ENCODE measurements around the gene ZNF37A. TPM values are rescaled to one million over a fixed set of nuclear protein-coding genes. Genes with fewer than 3 reads are reported as not detected.

Gene ZNF37A
- total RNA-seq (10 to 100 TPM; 17.9 to 26.8 (median 21.6) TPM), polyA plus RNA-seq (10 to 100 TPM in 1 of 2 donors, 1 to 10 TPM in 1; 7.5 to 12.9 TPM)
- long read RNA-seq, donor 1, full-length matches to known transcripts = 2 of 52 reads
- long read RNA-seq, donor 1, partial matches to known transcripts = 13 of 52 reads
- long read RNA-seq, donor 1, other reads (novel, unspliced or antisense) = 37 of 52 reads
- long read RNA-seq, donor 2, full-length matches to known transcripts = 3 of 3 reads
- long read RNA-seq, donor 2, partial matches to known transcripts = 0 of 3 reads
- long read RNA-seq, donor 2, other reads (novel, unspliced or antisense) = 0 of 3 reads
- long read RNA-seq, donor 3, full-length matches to known transcripts = 1 of 25 reads
- long read RNA-seq, donor 3, partial matches to known transcripts = 6 of 25 reads
- long read RNA-seq, donor 3, other reads (novel, unspliced or antisense) = 18 of 25 reads

DNA sequence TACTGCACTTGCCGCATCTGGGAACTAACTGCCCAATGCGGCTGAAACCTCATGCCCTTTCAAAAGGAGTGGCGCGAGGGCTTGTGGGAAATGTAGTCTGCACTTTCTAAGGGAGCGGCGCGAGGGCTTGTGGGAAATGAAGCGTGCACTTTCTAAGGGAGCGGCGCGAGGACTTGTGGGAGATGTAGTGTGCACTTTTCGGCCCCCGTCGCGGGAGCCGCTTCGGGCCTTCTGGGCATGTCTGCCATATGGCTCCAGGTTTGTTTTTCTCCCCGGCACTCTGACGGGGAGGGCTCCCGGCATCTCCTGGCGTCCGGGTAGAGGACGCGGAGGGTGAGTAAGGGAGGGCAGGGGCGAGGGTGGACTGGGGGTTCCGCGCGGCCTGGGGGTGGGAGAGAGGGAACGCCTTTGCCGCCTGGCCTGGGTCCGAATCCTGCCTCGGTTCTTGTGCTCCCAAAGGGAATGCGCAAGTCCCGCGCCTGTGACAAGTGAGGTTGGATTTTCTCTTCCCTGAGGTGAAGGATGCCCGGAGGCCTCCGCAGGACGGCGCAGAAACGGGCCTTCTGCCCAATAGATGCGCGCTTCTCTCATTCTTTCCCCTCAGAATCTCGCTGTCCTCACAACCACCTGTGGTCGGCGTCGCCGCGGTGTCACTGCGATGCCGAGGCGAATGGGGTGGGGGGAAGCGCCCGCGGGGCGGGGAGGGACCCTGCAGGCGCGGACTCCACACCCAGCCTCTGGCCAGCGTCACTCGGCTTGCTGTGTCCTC, at the start of gene ZNF37A:
TSS of gene ZNF37A (plus strand) at position 180 of the 769 bp plus-strand sequence. CDS start 2,281 bp downstream, outside the sequence.
- H3K36me3 ChIP-seq = no peaks in the 10 kb centered on the region
- TF ChIP-seq EP300 (IDR thresholded peaks at IDR 0.05) = no peak
- no peak for TF ChIP-seq POLR2A (IDR thresholded peaks at IDR 0.05)
- TF ChIP-seq, protein P1, sequence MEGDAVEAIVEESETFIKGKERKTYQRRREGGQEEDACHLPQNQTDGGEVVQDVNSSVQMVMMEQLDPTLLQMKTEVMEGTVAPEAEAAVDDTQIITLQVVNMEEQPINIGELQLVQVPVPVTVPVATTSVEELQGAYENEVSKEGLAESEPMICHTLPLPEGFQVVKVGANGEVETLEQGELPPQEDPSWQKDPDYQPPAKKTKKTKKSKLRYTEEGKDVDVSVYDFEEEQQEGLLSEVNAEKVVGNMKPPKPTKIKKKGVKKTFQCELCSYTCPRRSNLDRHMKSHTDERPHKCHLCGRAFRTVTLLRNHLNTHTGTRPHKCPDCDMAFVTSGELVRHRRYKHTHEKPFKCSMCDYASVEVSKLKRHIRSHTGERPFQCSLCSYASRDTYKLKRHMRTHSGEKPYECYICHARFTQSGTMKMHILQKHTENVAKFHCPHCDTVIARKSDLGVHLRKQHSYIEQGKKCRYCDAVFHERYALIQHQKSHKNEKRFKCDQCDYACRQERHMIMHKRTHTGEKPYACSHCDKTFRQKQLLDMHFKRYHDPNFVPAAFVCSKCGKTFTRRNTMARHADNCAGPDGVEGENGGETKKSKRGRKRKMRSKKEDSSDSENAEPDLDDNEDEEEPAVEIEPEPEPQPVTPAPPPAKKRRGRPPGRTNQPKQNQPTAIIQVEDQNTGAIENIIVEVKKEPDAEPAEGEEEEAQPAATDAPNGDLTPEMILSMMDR (IDR thresholded peaks at IDR 0.05) = no peak
- peaks cover 5% of the 10 kb centered on the region for H3K4me1 ChIP-seq (ENCODE audit: insufficient read depth)
- 0 to 1% (median 0%) methylated on average over 58 to 59 of the region's 59 CpGs for WGBS, 3 donors
- H3K27me3 ChIP-seq = no peaks in the 10 kb centered on the region
- intact Hi-C loops (cut with DNase I) = loop anchor here in 2 of 4 donors (10.0 kb wide), 2 partner anchors 120 to 240 kb away; partner anchors contain the start of genes ZNF248 (in 1 of the 2) and ZNF25 (in 1 of the 2)
- DNase-seq = peak; percentile 89 to 94 (median 90)
- peak within 1 kb of the TSS; percentile 17 to 81 for H3K27ac ChIP-seq
- peak within 1 kb of the TSS; percentile 95 for H3K4me3 ChIP-seq
- H3K9me3 ChIP-seq = no peaks in the 10 kb centered on the region

DNA sequence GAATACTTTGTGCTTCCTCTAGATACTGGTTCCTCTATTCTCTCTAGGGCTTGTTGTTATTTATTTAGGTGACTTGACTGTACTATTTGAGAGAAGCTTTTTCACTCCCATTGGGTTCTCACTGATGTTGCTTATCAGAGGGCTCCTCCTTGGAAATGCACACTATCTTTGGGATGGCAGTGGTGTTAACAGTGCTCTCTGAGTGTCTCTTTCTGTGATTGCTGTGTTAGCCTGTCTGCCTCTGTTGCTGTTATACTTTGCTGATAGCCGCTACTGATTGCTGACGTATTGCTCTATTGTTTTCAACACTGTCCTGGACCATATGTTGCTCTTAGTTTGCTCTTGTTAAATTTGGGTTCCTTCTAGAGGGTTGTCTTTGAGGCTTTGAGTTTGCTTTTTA, 49.0 kb upstream of the ZNF37A start:
- no peak overlapping the region for H3K4me3 ChIP-seq
- intact Hi-C loops (cut with DNase I) = no loop called here
- TF ChIP-seq EP300 (IDR thresholded peaks at IDR 0.05) = no peak
- no peak for TF ChIP-seq POLR2A (IDR thresholded peaks at IDR 0.05)
- TF ChIP-seq, protein P1 (IDR thresholded peaks at IDR 0.05) = no peak
- no peaks in the 10 kb centered on the region for H3K36me3 ChIP-seq
- no peaks in the 10 kb centered on the region for H3K27me3 ChIP-seq
- no peak for DNase-seq
- H3K4me1 ChIP-seq (ENCODE audit: insufficient read depth) = no peaks in the 10 kb centered on the region
- H3K27ac ChIP-seq = no peak overlapping the region
- no peaks in the 10 kb centered on the region for H3K9me3 ChIP-seq
- WGBS, 3 donors = 71 to 98% (median 72%) methylated on average over 2 of the region's 2 CpGs

DNA sequence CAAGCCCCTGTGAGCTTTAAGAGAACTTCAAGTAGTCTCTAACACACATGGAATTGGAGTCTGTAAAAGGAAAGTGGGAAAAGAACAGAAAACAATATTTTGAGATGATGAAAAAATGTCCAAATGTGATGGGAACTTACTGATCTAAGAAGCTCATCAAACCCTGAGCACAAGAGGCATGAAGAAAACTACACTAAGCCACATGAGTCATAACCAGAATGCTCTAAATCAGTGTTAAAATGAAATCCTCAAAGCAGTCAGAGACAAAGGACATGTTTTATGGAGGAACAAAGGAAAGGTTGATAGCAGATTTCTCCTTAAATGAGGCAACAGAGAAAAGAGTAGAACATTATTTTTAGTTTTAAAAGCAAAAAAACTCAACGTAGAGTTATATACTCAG, 46.5 kb upstream of the ZNF37A start:
- no peak for DNase-seq
- no peak overlapping the region for H3K27ac ChIP-seq
- no peaks in the 10 kb centered on the region for H3K9me3 ChIP-seq
- no peaks in the 10 kb centered on the region for H3K36me3 ChIP-seq
- WGBS, 3 donors = 88 to 97% (median 91%) methylated on average over 1 of the region's 1 CpG
- intact Hi-C loops (cut with DNase I) = no loop called here
- no peak overlapping the region for H3K4me3 ChIP-seq
- H3K27me3 ChIP-seq = no peaks in the 10 kb centered on the region
- no peaks in the 10 kb centered on the region for H3K4me1 ChIP-seq (ENCODE audit: insufficient read depth)
- TF ChIP-seq POLR2A (IDR thresholded peaks at IDR 0.05) = no peak
- TF ChIP-seq, protein P1 (IDR thresholded peaks at IDR 0.05) = no peak
- no peak for TF ChIP-seq EP300 (IDR thresholded peaks at IDR 0.05)

DNA sequence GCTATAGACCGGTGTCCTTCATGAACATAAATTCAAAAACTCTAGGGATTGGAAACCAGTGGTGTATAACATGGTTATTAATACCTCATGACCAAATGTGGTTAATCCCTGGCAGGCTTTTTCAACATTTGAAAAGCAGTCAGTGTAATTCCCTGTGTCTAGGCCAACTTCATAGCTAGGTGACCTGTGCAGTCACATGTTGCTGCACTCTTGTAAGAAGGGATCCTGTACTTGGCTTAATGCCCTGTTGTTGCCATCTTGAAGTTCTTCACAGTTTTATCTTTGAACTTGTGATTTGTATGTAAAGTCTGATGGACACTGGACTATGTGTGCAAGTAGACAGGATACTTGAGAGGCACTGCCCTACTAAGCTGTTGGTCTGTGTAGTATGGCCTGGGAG, 43.9 kb upstream of the ZNF37A start:
- H3K4me1 ChIP-seq (ENCODE audit: insufficient read depth) = no peaks in the 10 kb centered on the region
- no peak for TF ChIP-seq EP300 (IDR thresholded peaks at IDR 0.05)
- TF ChIP-seq POLR2A (IDR thresholded peaks at IDR 0.05) = no peak
- TF ChIP-seq, protein P1 (IDR thresholded peaks at IDR 0.05) = no peak
- 98% methylated on average over 1 of the region's 1 CpG for WGBS, 3 donors
- intact Hi-C loops (cut with DNase I) = no loop called here
- DNase-seq = no peak
- H3K4me3 ChIP-seq = no peak overlapping the region
- H3K27ac ChIP-seq = no peak overlapping the region
- H3K36me3 ChIP-seq = no peaks in the 10 kb centered on the region
- H3K9me3 ChIP-seq = peaks cover 2 to 5% of the 10 kb centered on the region in 2 donors
- H3K27me3 ChIP-seq = no peaks in the 10 kb centered on the region

Data from ovary (tissue), 10 donors.